RWPE2 (cell line): Measurements from ENCODE around the gene ZNF835.

Experiments
- ATAC-seq: fragments of 200-7000 bp; cut with Tn5 transposase; 3 replicates; pipeline ENCODE4 v1.9.1; 2021; ENCODE audit warnings: low read depth
- DNase-seq: peaks from one replicate; pipeline ENCODE4 v3.0.0-alpha.2; 2020; ENCODE audit warnings: low spot score
- H3K27ac ChIP-seq: fragments of 450-650 bp; 2 replicates; pipeline ENCODE4 v1.5.1; 2017; ENCODE audit warnings: mild to moderate bottlenecking; ENCODE audit not compliant: poor library complexity, severe bottlenecking
- H3K27me3 ChIP-seq: fragments of 250-450 bp; sonication (Bioruptor Pico); 2 replicates; pipeline ENCODE4 v1.5.1; 2021; ENCODE audit warnings: mild to moderate bottlenecking, moderate library complexity; ENCODE audit not compliant: insufficient read depth, poor library complexity, severe bottlenecking
- H3K36me3 ChIP-seq: fragments of 250-450 bp; sonication (Bioruptor Pico); 2 replicates; pipeline ENCODE4 v1.5.1; 2020; ENCODE audit warnings: low read depth, mild to moderate bottlenecking, moderate library complexity
- H3K4me1 ChIP-seq: fragments of 250-450 bp; sonication (Bioruptor Pico); 2 replicates; pipeline ENCODE4 v1.5.1; 2021; ENCODE audit warnings: mild to moderate bottlenecking, moderate library complexity; ENCODE audit not compliant: insufficient read depth, poor library complexity, severe bottlenecking
- H3K4me3 ChIP-seq: fragments of 250-450 bp; sonication (Bioruptor Pico); 2 replicates; pipeline ENCODE4 v1.5.1; 2021; ENCODE audit warnings: mild to moderate bottlenecking, moderate library complexity; ENCODE audit not compliant: severe bottlenecking
- H3K9me3 ChIP-seq: fragments of 250-450 bp; sonication (Bioruptor Pico); 2 replicates; pipeline ENCODE4 v1.5.1; 2021; ENCODE audit warnings: mild to moderate bottlenecking, moderate library complexity; ENCODE audit not compliant: severe bottlenecking
- TF ChIP-seq, protein P1 (sequence below): fragments of 450-650 bp; IDR thresholded peaks from one replicate; pipeline ENCODE4 v1.5.1; 2017; ENCODE audit warnings: mild to moderate bottlenecking, moderate library complexity; ENCODE audit not compliant: poor library complexity, severe bottlenecking

The ZNF835 gene

GRCh38 chr19:56667311-56667870 lies 4.2 kb downstream of the ZNF835 start:
- Histone ChIP-seq H3K4me1 (no peaks in the 10 kb centered on the region), H3K36me3 (no peaks in the 10 kb centered on the region), H3K27me3 (no peaks in the 10 kb centered on the region), H3K9me3 (peaks cover 3% of the 10 kb centered on the region), H3K4me3 (no peak overlapping the region), H3K27ac (no peak overlapping the region)
- TF ChIP-seq, protein P1, sequence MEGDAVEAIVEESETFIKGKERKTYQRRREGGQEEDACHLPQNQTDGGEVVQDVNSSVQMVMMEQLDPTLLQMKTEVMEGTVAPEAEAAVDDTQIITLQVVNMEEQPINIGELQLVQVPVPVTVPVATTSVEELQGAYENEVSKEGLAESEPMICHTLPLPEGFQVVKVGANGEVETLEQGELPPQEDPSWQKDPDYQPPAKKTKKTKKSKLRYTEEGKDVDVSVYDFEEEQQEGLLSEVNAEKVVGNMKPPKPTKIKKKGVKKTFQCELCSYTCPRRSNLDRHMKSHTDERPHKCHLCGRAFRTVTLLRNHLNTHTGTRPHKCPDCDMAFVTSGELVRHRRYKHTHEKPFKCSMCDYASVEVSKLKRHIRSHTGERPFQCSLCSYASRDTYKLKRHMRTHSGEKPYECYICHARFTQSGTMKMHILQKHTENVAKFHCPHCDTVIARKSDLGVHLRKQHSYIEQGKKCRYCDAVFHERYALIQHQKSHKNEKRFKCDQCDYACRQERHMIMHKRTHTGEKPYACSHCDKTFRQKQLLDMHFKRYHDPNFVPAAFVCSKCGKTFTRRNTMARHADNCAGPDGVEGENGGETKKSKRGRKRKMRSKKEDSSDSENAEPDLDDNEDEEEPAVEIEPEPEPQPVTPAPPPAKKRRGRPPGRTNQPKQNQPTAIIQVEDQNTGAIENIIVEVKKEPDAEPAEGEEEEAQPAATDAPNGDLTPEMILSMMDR, result no peak
- no peak for DNase-seq
- no peak for ATAC-seq

DNA sequence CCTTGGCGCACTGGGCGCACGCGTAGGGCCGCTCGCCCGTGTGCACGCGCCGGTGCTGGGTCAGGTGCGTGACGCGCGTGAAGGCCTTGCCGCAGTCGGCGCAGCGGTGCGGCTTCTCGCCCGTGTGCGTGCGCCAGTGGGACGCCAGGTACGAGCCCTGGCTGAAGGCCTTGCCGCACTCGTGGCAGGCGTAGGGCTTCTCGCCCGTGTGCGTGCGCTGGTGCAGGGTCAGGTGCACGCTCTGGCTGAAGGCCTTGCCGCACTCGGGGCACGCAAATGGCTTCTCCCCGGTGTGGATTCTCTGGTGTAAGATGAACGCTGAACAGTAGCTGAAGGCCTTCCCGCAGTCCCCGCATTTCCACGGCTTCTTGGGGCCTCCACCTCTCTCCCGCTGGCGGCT lies 7.0 kb downstream of the ZNF835 start:
- TF ChIP-seq, protein P1, result no peak
- no peak for ATAC-seq
- no peak for DNase-seq
- no peaks in the 10 kb centered on the region for H3K4me1 ChIP-seq
- H3K9me3 ChIP-seq, result peaks cover 7% of the 10 kb centered on the region
- H3K27ac ChIP-seq, result no peak overlapping the region
- H3K36me3 ChIP-seq, result no peaks in the 10 kb centered on the region
- H3K4me3 ChIP-seq, result no peak overlapping the region
- no peaks in the 10 kb centered on the region for H3K27me3 ChIP-seq

- H3K4me3 ChIP-seq, result no peak overlapping the region
- peaks cover 7% of the 10 kb centered on the region for H3K9me3 ChIP-seq
- no peaks in the 10 kb centered on the region for H3K27me3 ChIP-seq
- H3K36me3 ChIP-seq, result no peaks in the 10 kb centered on the region
- no peaks in the 10 kb centered on the region for H3K4me1 ChIP-seq
- no peak for DNase-seq
- no peak overlapping the region for H3K27ac ChIP-seq
- TF ChIP-seq, protein P1, result no peak
- no peak for ATAC-seq
Observed at GRCh38 chr19:56663931-56664500, 7.5 kb downstream of the ZNF835 start.

DNA sequence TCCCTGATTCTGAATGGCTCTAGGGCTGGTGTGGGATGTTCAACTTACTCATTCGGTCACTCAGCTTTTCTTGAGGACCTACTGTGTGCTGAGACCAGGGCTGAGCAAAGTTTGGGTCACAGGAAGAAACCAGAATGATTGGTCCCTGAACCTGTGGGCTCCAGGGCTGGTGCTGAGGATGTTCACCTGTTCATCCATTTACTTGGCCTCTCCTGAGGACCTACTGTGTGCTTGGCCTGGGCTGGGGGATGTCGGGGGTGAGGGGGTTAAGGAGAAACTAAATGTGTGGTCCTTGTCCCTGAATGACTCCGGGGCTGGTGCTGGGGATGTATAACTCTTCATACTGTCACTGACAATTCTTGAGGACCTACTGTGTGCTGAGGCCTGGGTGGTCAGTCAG lies 10.3 kb downstream of the ZNF835 start:
- TF ChIP-seq, protein P1, result no peak
- Histone ChIP-seq H3K4me1 (no peaks in the 10 kb centered on the region), H3K27ac (no peak overlapping the region), H3K4me3 (no peak overlapping the region), H3K27me3 (no peaks in the 10 kb centered on the region), H3K36me3 (no peaks in the 10 kb centered on the region), H3K9me3 (peaks cover 7% of the 10 kb centered on the region)
- DNase-seq (no peak), ATAC-seq (no peak)

DNA sequence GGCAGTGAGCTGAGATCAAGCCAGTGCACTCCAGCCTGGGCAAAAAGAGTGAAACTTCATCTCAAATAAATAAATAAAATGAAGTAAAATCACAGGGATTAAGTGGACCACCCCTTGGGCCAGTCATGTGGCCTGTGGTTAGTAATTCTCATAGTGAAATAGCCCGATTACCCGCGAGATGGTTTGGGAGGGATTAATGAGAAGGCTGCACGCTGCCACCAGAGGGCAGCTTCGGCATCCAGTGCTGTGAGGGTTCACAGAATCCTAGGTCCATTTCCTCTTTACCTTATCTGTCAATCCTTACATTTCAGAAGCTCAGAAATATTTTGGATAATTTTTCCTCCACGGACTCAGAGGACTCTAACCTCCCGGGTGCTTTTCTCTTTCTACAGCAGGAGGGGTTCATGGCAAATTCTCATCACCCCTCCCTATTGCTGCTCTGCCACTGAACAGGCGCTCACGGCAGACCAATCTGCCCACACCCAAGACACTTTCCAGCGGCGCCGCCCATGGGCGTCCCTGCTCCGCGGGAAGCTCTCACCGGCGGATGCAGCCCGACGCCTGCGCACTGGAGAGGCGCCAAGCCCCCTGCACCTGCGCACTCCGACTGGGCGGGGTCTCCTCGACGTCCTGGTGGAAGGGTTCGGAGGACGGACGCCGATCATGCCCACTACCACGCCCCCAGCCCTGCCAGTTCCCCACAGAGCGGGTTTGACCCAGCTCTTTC lies 11.0 kb downstream of the ZNF835 start:
- TF ChIP-seq, protein P1, result no peak
- H3K4me3 ChIP-seq, result no peak overlapping the region
- H3K27ac ChIP-seq, result no peak overlapping the region
- H3K36me3 ChIP-seq, result no peaks in the 10 kb centered on the region
- H3K27me3 ChIP-seq, result no peaks in the 10 kb centered on the region
- peaks cover 7% of the 10 kb centered on the region for H3K9me3 ChIP-seq
- ATAC-seq, result no peak
- no peaks in the 10 kb centered on the region for H3K4me1 ChIP-seq
- DNase-seq, result no peak
